ENCODE measurements around the gene ABCC10. TPM values are rescaled to one million over a fixed set of nuclear protein-coding genes. Genes with fewer than 3 reads are reported as not detected.
A peak's percentile ranks its signal among the peaks of the same experiment; 100 is the strongest.

Gene ABCC10
- total RNA-seq, 4 donors from 2014 or later, result 16.1 to 39.1 (median 27.4) TPM

- H3K36me3 ChIP-seq, result peaks cover 40% of the 10 kb centered on the region
- 64% methylated on average over 8 of the region's 9 CpGs for WGBS
- no peak overlapping the region for H3K4me3 ChIP-seq
- TF ChIP-seq CTCF (IDR thresholded peaks at IDR 0.05) (no peak), POLR2A (IDR thresholded peaks at IDR 0.05) (no peak), POLR2AphosphoS5 (IDR thresholded peaks at IDR 0.05) (no peak), EP300 (IDR thresholded peaks at IDR 0.05) (no peak)
- no peak for DNase-seq (ENCODE audit: low spot score in 2 of 2)
- H3K4me1 ChIP-seq, result peaks cover 31% of the 10 kb centered on the region
- peak overlapping the region; percentile 76 for H3K27ac ChIP-seq
- H3K9me3 ChIP-seq, result no peaks in the 10 kb centered on the region
- H3K27me3 ChIP-seq, result no peaks in the 10 kb centered on the region
Measured at GRCh38 chr6:43435682-43436437, 8.5 kb downstream of the ABCC10 start.

DNA sequence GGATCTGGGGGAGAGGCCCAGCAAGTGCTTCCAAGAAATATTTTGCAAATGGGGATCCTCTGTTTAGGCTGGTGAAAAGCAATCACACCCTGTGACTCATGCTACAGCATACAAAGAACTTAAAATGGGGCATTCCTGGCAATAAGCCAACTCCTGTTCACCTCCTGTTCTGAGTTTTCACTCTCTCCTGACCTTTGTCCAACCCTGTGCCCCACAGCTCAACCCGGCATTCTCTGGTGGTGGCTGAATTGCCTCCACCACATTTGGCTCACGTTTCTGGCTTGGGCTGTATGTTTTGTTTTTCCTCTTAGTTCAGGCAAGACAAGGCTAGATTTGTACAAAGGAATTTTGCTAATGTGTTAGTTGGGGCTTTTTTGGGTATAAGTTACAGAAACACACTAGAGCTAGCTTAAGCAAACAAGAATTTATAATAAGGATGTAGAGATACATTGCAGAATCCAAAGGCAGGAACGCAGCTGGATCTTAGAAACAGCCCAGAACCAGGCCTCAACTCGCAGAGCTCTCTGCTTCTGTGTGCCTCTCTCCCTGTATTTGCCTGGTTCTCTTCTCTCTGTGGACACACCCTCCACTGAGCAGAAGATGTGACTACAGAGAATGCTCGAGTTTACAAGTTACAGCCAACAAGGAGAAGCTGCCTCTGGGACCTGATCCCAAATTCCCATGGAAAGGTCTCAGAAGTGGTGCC is 9.4 kb downstream of the ABCC10 start:
- DNase-seq (ENCODE audit: low spot score in 2 of 2), result peak in 1 of 2 donors; percentile 78
- TF ChIP-seq EP300 (IDR thresholded peaks at IDR 0.05) (no peak), POLR2AphosphoS5 (IDR thresholded peaks at IDR 0.05) (no peak), CTCF (IDR thresholded peaks at IDR 0.05) (no peak), POLR2A (IDR thresholded peaks at IDR 0.05) (no peak)
- H3K27ac ChIP-seq, result peak overlapping the region; percentile 76
- 17% methylated on average over 5 of the region's 5 CpGs for WGBS
- peaks cover 43% of the 10 kb centered on the region for H3K36me3 ChIP-seq
- H3K4me1 ChIP-seq, result peaks cover 31% of the 10 kb centered on the region
- H3K4me3 ChIP-seq, result no peak overlapping the region
- no peaks in the 10 kb centered on the region for H3K27me3 ChIP-seq
- H3K9me3 ChIP-seq, result no peaks in the 10 kb centered on the region

DNA sequence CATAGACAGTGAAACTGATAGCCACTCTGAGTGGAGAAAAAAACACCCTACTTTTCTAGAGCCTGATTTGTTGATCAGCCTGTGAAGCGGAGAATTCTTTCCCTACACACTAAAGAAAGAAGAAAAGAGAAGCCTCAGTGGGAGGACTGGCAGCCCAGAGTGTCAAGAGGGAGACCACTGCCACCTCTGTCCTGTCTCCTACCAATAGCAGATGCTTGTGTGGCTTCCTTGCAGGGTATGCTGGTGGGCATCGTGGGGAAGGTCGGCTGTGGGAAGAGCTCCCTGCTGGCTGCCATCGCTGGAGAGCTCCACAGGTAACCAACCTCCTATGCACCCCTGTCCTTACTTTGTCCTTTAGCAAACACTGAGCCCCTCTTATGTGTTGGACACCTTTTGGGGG is 10.4 kb downstream of the ABCC10 start:
- no peaks in the 10 kb centered on the region for H3K27me3 ChIP-seq
- H3K36me3 ChIP-seq, result peaks cover 44% of the 10 kb centered on the region
- DNase-seq (ENCODE audit: low spot score in 2 of 2), result no peak
- peak overlapping the region; percentile 76 for H3K27ac ChIP-seq
- TF ChIP-seq POLR2A (IDR thresholded peaks at IDR 0.05) (no peak), CTCF (IDR thresholded peaks at IDR 0.05) (no peak), POLR2AphosphoS5 (IDR thresholded peaks at IDR 0.05) (no peak), EP300 (IDR thresholded peaks at IDR 0.05) (no peak)
- 62% methylated on average over 4 of the region's 4 CpGs for WGBS
- peaks cover 31% of the 10 kb centered on the region for H3K4me1 ChIP-seq
- H3K4me3 ChIP-seq, result no peak overlapping the region
- no peaks in the 10 kb centered on the region for H3K9me3 ChIP-seq

GRCh38 chr6:43442935-43443334 is 15.6 kb downstream of the ABCC10 start:
- peaks cover 88% of the 10 kb centered on the region for H3K36me3 ChIP-seq
- H3K27me3 ChIP-seq, result no peaks in the 10 kb centered on the region
- H3K4me1 ChIP-seq, result peaks cover 6% of the 10 kb centered on the region
- TF ChIP-seq EP300 (IDR thresholded peaks at IDR 0.05) (no peak), CTCF (IDR thresholded peaks at IDR 0.05) (no peak), POLR2A (IDR thresholded peaks at IDR 0.05) (no peak), POLR2AphosphoS5 (IDR thresholded peaks at IDR 0.05) (no peak)
- no peak for DNase-seq (ENCODE audit: low spot score in 2 of 2)
- no peak overlapping the region for H3K27ac ChIP-seq
- no peak overlapping the region for H3K4me3 ChIP-seq
- H3K9me3 ChIP-seq, result no peaks in the 10 kb centered on the region
- 89% methylated on average over 14 of the region's 14 CpGs for WGBS

GRCh38 chr6:43444036-43444435 is 16.7 kb downstream of the ABCC10 start:
- Histone ChIP-seq H3K4me3 (no peak overlapping the region), H3K27me3 (no peaks in the 10 kb centered on the region), H3K27ac (no peak overlapping the region), H3K9me3 (no peaks in the 10 kb centered on the region), H3K36me3 (peaks cover 89% of the 10 kb centered on the region), H3K4me1 (no peaks in the 10 kb centered on the region)
- 76% methylated on average over 10 of the region's 10 CpGs for WGBS
- no peak for DNase-seq (ENCODE audit: low spot score in 2 of 2)
- TF ChIP-seq POLR2AphosphoS5 (IDR thresholded peaks at IDR 0.05), result no peak
- TF ChIP-seq POLR2A (IDR thresholded peaks at IDR 0.05), result no peak
- TF ChIP-seq CTCF (IDR thresholded peaks at IDR 0.05), result no peak
- no peak for TF ChIP-seq EP300 (IDR thresholded peaks at IDR 0.05)

Measured in suprapubic skin (tissue), 4 donors.